ENCODE results near the gene PRKCE.
"Not testable (repeated sequence)": the region's sequence is repeated elsewhere in the genome, so short reads cannot be mapped to it uniquely, and the experiment has no call there.

PRKCE gene

GRCh38 chr2:45911538-45911937, 260.1 kb downstream of the PRKCE start:
- no peak for DNase-seq (ENCODE audit: low read depth)

GRCh38 chr2:45912109-45912508, 260.6 kb downstream of the PRKCE start:
- DNase-seq (ENCODE audit: low read depth) = no peak

DNA sequence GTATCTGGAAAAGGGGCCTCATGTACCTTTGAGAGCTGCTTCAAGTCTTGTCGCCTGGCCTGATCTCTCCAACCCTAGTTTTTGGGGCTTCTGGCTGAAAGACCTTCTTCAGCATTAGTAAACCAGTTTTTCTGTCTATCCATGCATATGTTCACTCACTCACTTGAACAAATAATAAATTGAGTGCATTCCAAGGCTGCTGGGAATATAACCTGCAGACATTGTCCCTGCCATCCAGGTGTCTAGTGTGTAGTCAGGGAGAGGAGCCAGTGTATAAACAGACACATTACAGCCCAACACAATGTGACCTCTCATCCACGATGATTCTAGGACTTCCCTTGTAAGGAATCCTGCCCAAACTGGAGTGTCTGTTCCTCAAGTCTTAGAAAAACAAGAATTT, 262.1 kb downstream of the PRKCE start:
- DNase-seq (ENCODE audit: low read depth) = no peak

- no peak for DNase-seq (ENCODE audit: low read depth)
Measured at GRCh38 chr2:45915523-45915922, 264.0 kb downstream of the PRKCE start.

DNA sequence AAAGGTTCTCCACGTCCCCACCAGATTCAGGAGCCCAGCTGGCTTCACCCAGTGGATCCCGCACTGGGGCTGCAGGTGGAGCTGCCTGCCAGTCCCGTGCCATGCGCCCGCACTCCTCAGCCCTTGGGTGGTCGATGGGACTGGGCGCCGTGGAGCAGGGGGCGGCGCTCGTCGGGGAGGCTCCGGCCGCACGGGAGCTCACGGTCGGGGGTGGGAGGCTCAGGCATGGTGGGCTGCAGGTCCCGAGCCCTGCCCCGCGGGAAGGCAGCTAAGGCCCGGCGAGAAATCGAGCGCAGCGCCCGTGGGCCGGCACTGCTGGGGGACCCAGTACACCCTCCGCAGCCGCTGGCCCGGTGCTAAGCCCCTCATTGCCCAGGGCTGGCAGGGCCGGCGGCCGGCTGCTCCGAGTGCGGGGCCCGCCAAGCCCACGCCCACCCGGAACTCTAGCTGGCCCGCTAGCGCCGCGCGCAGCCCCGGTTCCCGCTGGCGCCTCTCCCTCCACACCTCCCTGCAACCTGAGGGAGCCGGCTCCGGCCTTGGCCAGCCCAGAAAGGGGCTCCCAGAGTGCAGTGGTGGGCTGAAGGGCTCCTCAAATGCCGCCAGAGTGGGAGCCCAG, 266.2 kb downstream of the PRKCE start:
- DNase-seq (ENCODE audit: low read depth) = not testable (repeated sequence)

GRCh38 chr2:45918463-45919159, 267.1 kb downstream of the PRKCE start:
- no peak for DNase-seq (ENCODE audit: low read depth)

GRCh38 chr2:45919160-45919650, 267.7 kb downstream of the PRKCE start:
- no peak for DNase-seq (ENCODE audit: low read depth)

- no peak for DNase-seq (ENCODE audit: low read depth)
Measured at GRCh38 chr2:45919711-45920111, 268.2 kb downstream of the PRKCE start.

DNA sequence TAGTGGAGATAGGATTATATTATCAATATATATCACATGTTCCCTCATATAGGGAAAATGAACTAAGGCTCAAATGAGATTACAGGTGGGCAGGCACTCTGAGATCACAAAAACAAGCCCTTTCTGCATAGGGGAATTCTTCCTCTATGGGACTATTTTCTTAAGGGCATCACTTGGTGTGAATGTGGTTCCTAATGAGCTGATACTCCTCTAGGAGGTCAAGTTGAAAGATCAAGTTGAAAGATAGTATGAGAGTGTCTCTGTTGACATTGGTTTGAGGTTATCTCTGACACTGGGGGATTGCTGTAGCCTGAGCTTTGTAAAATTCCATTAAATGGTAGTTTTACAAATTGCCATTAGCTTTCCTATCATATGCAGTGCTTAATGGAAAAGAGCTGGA, 270.4 kb downstream of the PRKCE start:
- DNase-seq (ENCODE audit: low read depth) = no peak

- DNase-seq (ENCODE audit: low read depth) = no peak
Measured at GRCh38 chr2:45922577-45922988, 271.1 kb downstream of the PRKCE start.

DNA sequence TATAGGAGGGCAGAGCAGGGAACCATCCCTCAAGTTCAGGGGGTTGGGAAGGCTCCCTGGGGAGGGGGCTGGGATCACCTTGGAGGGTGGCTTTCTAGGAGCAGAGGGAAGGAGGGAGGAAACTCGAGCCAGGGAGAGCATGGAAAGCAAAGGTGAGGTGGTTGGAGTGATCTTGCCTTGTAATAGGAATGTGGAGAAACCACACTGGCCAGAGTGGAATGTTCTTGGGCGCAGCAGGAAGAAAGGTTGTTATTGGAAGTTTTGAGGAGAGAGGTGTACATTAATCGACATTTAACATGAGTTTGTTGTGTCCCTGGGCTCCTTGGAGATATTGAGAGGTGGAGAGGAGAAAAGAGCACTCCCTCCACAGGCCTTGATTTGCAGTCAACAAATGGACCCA, 272.2 kb downstream of the PRKCE start:
- DNase-seq (ENCODE audit: low read depth) = no peak

- no peak for DNase-seq (ENCODE audit: low read depth)
Measured at GRCh38 chr2:45925026-45925425, 273.6 kb downstream of the PRKCE start.

GRCh38 chr2:45925636-45926366, 274.3 kb downstream of the PRKCE start:
- DNase-seq (ENCODE audit: low read depth) = no peak

DNA sequence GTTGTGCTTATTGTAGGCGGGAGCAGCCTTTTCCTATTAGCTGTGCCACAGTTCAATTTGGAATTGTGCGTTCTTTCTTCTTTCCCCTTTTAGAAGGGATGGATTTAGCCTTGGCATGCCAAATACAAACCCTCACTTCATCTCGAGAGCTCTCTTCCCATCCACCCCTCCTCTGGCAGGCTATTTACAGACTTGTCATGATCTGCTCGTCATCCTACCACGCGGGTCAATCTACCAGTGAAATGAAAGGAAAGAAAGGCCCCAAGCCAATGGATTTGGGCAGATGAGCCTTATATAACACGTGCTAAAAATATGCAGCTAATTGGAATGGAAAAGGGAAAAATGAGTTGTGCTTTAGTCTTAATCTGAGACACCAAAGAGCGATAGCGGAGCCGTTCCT, 277.5 kb downstream of the PRKCE start:
- no peak for DNase-seq (ENCODE audit: low read depth)

GRCh38 chr2:45929674-45930395, 278.4 kb downstream of the PRKCE start:
- DNase-seq (ENCODE audit: low read depth) = no peak

- DNase-seq (ENCODE audit: low read depth) = no peak
Measured at GRCh38 chr2:45930396-45930792, 278.9 kb downstream of the PRKCE start.

DNA sequence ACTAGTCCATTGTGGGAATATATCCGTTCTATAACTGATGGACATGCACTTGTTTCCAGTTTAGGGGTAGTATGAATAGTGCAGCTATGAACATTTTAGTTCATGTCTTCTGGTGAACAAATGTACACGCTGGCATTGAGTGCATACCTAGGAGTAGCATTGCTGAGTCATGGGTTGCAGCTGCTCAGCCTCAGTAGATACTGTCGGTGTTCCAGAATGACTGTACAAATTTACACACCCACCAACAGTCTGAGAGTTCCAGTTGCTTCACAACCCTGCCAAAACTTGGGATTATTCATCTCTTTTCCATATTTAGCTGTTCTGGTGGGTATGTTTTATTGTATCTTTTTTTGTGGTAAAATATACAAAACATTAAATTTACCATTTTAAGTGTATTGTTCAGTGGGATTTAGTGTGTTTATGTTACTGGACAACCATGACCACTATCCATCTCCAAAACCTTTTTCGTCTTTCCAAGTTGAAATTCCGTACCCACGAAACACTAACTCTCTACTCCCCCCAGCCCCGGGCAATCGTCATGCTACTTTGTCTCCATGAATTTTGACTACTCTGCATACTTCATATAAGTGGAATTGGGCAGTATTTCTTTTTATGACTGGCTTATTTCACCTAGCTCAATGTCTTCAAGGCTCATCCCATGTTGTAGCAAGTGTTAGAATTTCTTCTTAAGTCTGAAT, 281.0 kb downstream of the PRKCE start:
- no peak for DNase-seq (ENCODE audit: low read depth)

DNA sequence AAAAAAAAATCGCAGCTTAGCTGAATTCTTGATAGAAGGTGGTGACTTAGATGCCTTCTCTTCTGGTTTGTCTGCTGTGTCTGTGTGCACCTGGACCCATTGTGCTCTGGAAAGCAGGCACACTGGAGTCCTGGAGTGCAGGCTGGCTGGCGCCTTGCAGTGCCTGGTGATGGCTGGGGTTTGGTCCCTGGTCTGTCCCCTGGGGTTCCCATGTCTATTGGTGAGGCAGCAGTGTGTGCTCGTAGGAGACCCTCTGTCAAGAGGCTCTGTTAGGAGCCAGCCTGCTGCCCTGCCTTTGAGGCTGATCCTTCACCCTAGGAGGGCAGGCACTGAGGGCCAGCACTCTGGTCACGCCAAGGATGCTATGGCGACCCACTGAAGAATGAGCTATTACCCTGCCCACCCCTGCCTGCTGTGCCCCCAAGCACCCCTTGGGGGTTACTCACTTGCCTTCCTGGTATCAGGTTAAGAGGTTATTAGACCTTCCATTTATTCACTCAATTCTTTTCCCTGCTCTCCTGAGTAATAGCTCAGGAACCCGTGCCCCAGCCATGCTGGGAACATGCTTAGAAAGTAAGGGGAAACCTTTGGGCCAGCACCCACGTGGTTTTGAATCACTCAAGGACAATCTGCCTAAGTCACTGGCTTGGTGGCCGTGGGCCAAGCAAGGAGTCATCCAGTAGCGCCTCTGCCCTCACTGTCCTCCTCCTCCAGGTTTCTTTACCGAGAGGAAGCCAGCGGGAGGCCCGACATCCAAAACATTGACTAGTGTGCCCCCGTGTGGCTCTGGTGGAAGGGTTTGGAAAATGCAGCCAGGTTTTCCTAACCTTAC, 284.5 kb downstream of the PRKCE start:
- DNase-seq (ENCODE audit: low read depth) = no peak

GRCh38 chr2:45936623-45936979, 285.1 kb downstream of the PRKCE start:
- no peak for DNase-seq (ENCODE audit: low read depth)

DNA sequence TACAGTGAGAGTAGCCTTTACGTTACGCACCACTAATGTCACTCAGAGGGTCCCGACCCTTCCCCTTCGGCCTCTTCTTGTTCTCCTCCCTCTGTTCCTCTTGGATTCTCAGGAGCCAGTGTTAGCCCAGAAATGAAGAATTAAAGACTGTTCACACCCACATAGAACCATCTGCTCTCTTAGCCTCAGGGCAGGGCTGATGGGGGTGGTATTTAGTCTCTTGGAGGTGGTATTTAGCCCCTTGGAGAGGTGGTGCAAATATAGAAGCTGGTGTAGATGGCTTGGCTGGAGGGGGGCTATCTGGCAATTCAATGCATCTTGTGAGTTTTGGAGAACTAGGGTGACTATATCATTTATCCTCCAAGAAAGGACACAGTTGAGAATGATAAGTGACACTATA, 286.5 kb downstream of the PRKCE start:
- no peak for DNase-seq (ENCODE audit: low read depth)
